ENCODE data around the gene FAM184B.

FAM184B gene

DNA sequence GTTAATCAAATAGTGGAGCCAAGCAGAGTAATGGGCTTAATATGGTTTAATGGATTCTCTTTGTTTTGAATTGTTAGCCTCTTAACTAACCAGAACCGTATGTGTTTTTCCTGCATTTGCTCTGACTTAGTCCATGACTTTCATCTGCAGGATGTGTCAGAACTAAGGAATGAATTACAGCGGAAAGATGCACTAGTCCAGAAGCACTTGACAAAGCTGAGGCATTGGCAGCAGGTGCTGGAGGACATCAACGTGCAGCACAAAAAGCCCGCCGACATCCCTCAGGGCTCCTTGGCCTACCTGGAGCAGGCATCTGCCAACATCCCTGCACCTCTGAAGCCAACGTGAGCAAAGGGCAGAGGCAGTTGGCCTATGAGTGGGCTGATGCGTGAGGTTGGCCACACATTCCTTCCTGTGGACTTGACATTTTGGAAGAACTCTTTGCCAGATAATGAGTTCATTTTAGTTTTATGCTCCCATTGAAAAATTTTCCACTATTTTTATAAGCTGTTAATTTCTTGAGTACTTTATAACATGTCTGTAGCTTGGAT, 157.9 kb downstream of the FAM184B start:
- no peak for DNase-seq

DNA sequence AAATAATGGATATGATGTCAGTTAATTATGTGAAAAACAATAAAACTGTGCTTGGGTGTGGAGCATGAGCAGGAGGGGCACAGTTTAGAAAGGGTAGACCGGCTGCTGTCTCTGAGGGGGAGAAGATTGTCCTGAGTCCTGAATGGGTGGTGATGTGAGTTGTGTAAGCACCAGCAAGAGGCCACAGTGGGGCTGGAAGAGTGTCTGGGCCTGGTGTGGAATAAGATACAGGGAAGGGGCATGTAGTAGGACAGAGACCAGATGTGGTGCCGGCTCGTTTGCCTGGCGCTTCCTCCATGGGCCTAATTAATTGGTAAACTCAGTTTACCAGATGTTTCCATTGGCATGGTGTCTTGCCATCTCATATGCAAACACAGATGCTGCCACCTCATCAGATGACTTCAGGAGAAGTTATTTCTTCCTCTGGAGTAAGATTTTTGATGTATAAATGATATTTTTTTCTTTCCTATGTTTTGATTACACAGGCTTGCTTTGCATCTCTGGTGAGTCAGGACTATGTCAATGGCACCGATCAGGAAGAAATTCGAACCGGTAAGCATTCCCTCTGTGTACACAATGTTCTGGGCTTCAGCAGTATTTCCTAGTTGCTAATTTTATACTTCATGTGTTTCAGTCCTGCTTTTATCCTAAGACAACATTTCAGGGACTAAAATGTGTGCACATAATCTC, 161.9 kb downstream of the FAM184B start:
- DNase-seq = no peak

DNA sequence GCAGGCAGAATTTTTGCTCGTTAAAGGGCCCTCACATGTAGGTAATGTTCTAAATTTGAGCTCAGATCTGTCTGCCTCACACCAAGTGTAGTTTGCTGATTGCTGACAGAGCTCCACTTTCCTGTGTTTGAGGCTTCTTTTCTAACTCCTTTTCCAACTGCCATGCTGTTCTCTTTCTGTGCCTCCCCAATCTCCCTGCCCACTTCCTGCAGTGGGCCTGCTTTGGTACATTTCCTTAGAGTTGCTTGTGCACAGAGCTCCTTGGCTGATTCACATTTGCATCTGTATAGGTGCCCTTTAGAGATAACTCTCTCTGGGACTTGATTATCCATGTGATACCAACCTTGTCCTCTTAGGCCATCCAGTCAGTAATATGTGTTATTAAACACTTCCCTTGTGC, 162.5 kb downstream of the FAM184B start:
- no peak for DNase-seq

DNA sequence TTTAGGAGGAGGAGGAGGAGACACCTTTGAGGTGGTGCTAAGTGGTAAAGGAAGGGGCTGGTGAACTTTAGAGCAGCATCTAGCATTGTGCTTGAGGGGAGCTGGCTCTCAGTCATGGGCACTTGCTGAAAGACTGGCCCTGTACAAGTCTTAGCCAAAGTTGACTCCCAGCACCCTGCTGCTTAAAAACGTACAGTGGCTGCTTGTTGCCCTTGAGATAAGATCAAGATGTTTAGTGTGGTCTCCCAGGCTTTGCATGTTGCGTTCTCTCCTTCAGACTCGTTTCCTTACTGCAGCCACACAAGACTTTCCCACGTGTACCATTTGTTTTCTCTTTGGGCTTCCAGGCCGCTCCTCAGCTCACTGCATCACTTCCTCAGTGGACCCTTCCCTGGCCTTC, 165.1 kb downstream of the FAM184B start:
- no peak for DNase-seq

DNA sequence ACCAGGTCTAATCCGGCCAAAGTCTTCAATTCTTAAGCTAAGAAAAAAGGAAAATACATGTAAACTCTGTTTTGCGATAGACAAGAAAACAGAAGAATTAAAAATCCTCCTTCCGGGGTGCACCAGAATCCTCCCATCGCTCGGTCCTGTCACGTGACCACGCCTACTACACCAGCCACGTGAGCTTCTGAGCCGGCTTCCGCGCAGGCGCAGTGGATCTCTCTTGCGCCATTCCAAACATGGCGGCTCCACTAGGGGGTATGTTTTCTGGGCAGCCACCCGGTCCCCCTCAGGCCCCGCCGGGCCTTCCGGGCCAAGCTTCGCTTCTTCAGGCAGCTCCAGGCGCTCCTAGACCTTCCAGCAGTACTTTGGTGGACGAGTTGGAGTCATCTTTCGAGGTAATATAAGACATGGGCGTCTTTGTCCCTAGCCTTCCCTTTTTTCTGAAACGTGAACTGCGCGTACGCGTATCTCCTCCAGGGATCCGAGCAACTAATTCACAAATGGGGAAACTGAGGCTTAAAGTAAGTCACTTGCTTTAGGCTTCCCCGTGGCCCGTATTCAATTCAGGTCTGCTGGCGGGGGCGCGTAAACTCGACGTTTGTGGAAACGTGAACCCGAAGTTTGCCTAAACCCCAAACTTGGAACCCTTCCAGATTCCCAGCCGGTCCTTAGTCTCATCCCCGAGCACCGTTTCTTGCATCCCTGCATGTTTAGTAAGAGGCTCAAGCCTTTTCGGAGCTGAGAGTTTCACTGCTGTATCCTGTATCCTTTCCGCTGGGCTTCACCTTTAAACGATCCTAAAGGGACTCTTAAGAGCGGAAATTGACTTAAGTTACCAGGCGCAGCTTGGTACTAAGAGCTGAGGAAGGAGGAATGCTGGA, 166.8 kb downstream of the FAM184B start, which contains the start of gene MED28:
Gene MED28 (plus strand): TSS at position 226 of the 884 bp plus-strand sequence. CDS start 14 bp downstream, at position 240.
- peak; percentile 82 for DNase-seq

DNA sequence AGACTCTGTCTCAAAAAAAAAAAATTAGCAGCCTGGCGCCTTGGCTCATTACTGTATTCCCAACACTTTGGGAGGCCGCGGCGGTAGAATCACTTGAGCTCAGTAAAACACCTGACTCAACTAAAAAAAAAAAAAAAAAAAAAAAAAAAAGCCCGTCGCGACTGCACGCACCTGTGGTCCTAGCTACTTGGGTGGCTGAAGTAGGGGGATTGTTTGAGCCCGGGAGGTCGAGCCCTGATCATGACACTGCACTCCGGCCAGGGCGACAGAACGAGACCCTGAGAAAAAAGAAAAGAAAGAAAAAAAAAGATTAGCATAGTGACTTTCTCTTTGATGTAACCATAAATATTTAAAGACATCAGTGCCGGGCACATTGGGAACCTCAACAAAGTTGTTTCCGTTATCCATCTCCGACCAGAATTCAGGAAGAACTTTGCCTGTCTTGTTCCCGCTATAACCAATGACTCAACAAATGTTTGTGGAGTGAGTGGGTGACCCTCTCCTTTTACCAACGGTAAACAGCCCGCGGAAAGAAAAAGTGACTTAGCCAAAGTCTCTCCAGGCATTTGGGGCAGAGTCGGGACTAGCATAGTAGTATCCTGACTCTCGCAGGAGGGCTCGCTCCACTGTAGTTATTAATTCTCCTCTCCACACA, 167.5 kb downstream of the FAM184B start:
- no peak for DNase-seq

DNA sequence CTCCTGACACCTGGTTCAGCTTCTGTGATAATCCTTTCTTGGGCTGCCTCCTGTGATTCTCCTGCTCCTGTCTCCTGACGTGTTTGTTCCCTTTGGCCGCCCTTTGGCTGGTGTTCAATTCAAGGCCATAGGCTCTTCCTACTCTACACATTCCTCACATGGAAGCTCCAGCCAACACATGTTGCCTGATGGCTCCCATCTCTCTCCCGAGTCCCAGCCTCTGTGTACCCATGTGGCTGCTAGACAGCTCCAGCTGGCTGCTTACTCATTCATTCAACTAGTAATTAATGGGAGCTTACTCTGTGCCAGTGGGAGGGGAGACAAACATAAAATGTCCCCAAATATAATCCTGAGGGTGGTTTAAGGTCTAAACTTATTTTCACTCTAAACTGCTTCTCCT, 176.2 kb downstream of the FAM184B start:
- no peak for DNase-seq

DNA sequence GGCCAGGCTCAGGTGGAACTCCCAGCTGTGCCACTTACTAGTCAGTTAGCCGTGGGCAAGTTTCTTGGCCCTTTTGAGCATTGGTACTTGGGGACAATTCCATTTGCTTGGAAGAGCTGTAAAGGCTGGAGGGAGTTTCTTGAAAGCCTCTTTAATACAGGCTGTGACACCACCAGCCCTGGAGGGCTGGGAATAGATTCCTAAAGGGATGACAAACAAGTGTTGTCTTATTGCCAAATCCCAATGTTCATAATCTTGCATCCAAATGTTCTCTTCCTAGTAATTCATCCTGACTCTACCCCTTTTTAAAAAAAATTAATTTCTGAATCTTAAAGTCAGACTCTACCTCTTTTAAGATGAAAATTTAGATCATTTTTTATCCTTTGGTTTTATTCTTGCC, 181.6 kb downstream of the FAM184B start:
- DNase-seq = no peak

DNA sequence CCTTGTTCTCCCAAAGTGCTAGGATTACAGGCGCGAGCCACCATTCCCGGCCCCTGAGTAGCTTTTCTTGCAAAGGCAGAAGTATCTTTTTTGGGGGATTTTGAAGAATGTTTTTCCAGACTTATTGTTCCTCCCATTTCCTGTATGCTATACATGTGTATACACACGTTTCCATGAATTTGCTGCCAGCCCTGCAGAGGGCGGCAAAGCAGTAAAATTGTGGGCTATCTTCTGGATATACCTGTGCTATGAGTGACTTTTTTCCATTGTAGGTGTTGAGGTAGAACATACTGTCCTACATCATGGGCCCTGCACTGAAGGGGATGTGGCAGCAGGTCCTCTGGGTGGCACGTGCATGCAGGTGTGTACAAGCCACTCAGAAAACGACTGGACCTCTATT, 183.9 kb downstream of the FAM184B start:
- DNase-seq = no peak

DNA sequence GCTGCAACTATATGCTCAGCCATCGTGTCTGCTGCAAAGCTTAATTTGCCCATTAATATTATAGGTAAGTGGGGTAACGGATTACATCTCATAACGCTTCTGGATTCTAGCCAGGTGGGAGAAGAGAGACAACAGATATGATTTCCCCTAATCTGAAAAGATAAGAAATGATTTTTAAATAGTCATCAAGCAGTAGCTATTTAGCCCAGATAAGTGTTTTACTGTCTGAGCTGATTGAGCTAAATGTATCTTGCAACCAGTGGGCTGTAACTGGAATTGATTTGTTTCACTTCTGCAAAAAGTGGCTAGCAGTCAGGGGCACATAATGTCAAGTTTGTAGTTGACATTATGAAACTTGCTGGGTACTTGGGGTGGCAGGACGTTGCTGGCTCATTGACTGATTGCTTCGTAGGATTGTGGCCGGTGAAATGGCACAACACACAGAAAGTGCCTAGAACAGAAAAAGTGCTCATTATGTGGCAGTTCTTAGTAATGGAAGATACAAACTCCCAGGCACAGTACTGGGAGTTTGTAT, 185.9 kb downstream of the FAM184B start:
- DNase-seq = no peak

DNA sequence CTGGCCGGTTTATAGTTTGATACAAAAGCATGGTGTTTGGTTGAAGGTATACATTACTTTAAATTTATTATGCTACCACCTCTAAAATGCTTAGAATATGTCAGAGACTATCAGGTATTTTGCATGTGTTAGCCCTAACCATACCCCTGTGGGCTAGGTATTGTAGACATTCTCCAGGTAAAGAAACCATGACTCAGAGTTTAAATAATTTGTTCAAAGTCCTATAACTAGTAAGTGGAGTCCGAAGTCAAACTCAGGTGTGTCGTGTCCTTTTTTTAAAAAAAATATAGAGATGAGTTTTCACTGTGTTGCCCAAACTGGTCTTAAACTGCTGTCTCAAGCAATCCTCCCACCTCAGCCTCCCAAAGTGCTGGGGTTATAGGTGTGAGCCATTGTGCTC, 192.1 kb downstream of the FAM184B start:
- no peak for DNase-seq

DNA sequence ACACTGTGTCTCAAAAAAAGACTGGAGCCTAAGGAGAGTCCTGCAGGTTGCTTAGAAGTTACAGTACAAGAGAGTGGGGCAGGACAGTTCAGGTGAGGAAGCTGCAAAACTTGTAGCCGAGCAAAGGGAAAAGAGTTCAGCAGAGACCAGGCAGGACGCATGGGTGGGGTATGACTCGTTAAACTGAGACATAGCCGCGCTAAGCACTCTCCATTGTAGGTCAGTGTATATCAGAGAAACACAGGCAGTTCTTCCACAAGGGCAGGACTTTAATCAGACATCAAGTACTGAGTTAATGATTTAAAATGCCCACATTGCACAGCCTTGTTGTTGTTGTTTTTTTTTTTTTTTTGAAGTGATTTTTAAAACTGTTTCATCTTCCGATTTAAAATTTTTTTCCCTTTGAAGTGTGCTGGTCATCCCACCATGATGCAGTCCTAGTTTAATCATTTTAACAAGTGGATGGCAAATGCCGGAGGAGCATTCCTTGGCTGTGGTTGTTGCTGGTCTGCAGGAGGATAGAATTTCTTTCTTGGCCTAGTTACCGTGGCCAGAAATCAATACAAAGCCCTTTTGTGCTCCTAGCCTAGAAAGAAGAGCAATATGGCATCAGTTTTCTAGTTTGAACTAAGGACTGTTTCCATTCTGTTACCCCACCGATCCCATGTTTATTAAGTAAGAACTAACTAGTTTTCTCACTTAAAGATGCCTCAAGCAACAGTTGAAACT, 194.2 kb downstream of the FAM184B start:
- DNase-seq = no peak

DNA sequence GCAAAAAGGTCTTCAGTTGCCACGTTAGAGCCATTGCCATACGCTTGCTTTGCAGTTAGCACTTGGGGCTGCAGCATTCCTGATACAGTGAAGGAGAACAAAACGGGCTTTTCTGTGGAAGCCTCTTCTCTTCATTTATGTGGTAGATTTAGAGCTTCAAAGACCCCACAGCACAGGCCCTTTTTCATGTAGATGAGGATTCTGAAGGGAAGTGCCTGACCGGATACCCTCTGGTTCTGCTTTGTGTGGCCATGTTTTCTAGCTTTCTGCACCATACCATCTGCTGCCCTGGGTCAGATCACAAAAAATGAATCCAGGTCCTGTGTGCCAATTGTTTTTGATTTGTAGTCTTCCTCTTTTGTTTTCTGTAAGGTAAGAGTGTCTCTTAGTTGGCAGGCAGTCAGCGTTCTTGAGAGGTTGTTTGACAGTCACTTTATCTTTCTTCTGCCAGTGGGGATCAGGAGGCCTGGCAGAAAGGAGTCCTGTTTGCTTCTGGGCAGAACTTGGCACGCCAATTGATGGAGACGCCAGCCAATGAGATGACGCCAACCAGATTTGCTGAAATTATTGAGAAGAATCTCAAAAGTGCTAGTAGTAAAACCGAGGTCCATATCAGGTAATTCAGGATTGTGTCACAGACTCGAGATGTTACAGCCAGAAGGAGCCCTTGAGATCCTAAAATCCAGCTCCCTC, 196.8 kb downstream of the FAM184B start:
- DNase-seq = no peak

DNA sequence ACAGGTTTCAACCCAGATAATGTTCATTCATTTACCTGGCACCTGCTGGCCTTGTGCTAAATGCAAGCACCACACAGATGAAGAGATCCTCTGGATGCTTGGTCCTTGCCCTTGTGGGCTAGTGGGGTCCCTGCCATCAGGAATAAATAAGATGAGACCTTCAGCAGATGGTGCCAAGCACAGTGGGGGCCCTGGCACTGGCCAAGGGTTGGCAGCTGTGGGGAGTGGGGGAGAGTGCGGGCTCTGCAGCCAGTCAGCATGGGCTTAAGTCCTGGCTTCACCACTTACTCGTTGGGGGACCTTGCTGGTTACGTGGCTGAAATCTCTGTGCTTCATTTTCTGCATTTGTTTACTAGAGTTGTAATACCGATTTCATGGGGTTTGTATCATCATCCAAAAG, 197.5 kb downstream of the FAM184B start:
- no peak for DNase-seq

DNA sequence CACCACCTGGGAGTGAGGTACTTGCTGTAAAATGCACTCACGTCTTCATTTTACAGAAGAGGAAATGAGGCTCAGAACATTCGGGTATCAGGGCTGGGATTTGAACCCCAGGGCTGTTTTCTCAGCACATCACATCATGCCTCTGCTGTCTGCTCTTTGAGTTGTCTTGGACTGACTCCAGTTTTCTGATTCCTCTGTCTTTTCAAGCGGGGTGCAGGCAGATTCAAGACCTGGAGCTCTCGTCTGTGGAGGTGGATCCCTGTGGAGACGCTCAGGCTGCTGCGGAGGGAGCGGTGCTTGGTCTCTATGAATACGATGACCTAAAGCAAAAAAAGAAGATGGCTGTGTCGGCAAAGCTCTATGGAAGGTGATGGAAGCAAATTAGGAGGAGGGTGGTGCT, 198.1 kb downstream of the FAM184B start:
- no peak for DNase-seq

DNA sequence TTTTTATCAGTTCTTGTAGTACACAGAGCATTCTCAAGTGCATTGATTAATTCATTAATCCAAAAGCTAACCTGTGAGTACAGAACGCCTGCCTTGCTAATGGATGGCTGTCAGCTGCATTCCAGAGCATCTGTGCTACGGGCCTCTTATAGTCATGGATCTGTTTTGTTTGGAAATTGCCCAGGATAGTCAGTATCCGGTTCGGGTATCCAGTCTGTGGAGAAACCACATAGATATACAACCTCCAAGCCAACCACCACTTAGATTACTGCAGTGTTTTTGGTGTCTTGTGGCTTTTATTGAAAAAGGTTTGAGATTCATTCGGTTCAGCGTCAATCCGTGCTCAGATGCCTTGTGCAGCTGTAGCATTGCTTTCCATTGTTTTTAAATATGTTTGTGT, 200.5 kb downstream of the FAM184B start:
- DNase-seq = no peak

All from NCI-H1417 treated with DMSO at 0.1 percent for 48 hours (cell line).